SK-N-SH (cell line): ENCODE results near the gene SMIM21. TPM values are rescaled to one million over a fixed set of nuclear protein-coding genes. Genes with fewer than 3 reads are reported as not detected.

Experiments
- CTCF ChIA-PET: fragments of 300-600, 350-600 bp; formaldehyde crosslinking; extraction: SDS; loops from one replicate; lab custom pipeline; 2021; lab: Yijun Ruan, JAX
- POLR2A ChIA-PET: fragments of 350-600 bp; sonication (Branson Sonifier 250); formaldehyde crosslinking; extraction: SDS; loops from one replicate; lab custom pipeline; 2020; ENCODE audit warnings: antibody characterized with exemption, inconsistent platforms; lab: Yijun Ruan, JAX
- DNase-seq: peaks from one replicate; pipeline ENCODE4 v3.0.0; 2012
- H2AFZ ChIP-seq: fragments of 200-600 bp; sonication (generic); 2 replicates; pipeline ENCODE4 v1.8.1; 2016; ENCODE audit warnings: antibody characterized with exemption, mild to moderate bottlenecking, low read depth
- H3F3A ChIP-seq: fragments of 200-600 bp; sonication (generic); replicated peaks from 2 replicates; pipeline ENCODE3; 2016; ENCODE audit warnings: antibody characterized with exemption, mild to moderate bottlenecking; ENCODE audit not compliant: insufficient read depth
- H3K27ac ChIP-seq, 2 experiments: fragments of 200-500 bp in 1 of 2; fragments of 200-600 bp in 1 of 2; sonication (Bioruptor generic) in 1 of 2; sonication (generic), shearing (Covaris generic) in 1 of 2; 2 replicates each; pipeline versions ENCODE4 v1.5.1 to v1.6.1; 2014 to 2016; ENCODE audit warnings: low read depth in 2 of 2, inconsistent platforms in 1 of 2, low read length in 1 of 2, mild to moderate bottlenecking in 1 of 2, mixed read lengths in 1 of 2
- H3K27me3 ChIP-seq: fragments of 200-600 bp; sonication (generic), shearing (Covaris generic); 2 replicates; pipeline ENCODE4 v1.6.1; 2016; ENCODE audit warnings: mixed run types; ENCODE audit not compliant: insufficient read depth
- H3K36me3 ChIP-seq, 2 experiments: fragments of 200-500 bp in 1 of 2; fragments of 200-600 bp in 1 of 2; sonication (Bioruptor generic) in 1 of 2; sonication (generic) in 1 of 2; replicated peaks in 1 of 2; 2 replicates each; pipeline versions ENCODE3 to v1.5.1; 2014 to 2016; ENCODE audit warnings: low read length in 1 of 2, mild to moderate bottlenecking in 1 of 2; ENCODE audit not compliant: insufficient read depth in 2 of 2, control insufficient read depth in 1 of 2
- H3K4me1 ChIP-seq, 2 experiments: fragments of 200-500 bp in 1 of 2; fragments of 200-600 bp in 1 of 2; sonication (Bioruptor generic) in 1 of 2; sonication (generic), shearing (Covaris generic) in 1 of 2; 2 replicates each; pipeline versions ENCODE4 v1.5.1 to v1.6.1; 2014 to 2016; ENCODE audit warnings: low read depth in 1 of 2, low read length in 1 of 2, mixed run types in 1 of 2; ENCODE audit not compliant: insufficient read depth in 2 of 2, control insufficient read depth in 1 of 2
- H3K4me2 ChIP-seq: fragments of 200-600 bp; sonication (generic), shearing (Covaris generic); 2 replicates; pipeline ENCODE4 v1.6.1; 2017; ENCODE audit warnings: mixed run types
- H3K4me3 ChIP-seq, 2 experiments: fragments of 200-500 bp in 1 of 2; fragments of 200-600 bp in 1 of 2; sonication (Bioruptor generic) in 1 of 2; sonication (generic), shearing (Covaris generic) in 1 of 2; 2 replicates each; pipeline versions ENCODE4 v1.5.1 to v1.8.1; 2014 to 2016; ENCODE audit warnings: low read depth in 2 of 2, inconsistent platforms in 1 of 2, low read length in 1 of 2, mild to moderate bottlenecking in 1 of 2, mixed read lengths in 1 of 2, moderate library complexity in 1 of 2
- H3K79me2 ChIP-seq: fragments of 200-600 bp; sonication (generic); 2 replicates; pipeline ENCODE4 v1.8.1; 2017; ENCODE audit warnings: mild to moderate bottlenecking; ENCODE audit not compliant: insufficient read depth
- H3K9ac ChIP-seq: fragments of 200-600 bp; sonication (generic); 2 replicates; pipeline ENCODE4 v1.6.1; 2017; ENCODE audit warnings: mixed run types
- H3K9me2 ChIP-seq: fragments of 200-600 bp; sonication (generic); 2 replicates; pipeline ENCODE4 v1.6.1; 2017; ENCODE audit warnings: mixed run types
- H3K9me3 ChIP-seq: fragments of 200-600 bp; sonication (generic); 2 replicates; pipeline ENCODE4 v1.6.1; 2017; ENCODE audit warnings: mixed run types, mild to moderate bottlenecking, moderate library complexity
- H4K20me1 ChIP-seq: fragments of 200-600 bp; sonication (generic); 2 replicates; pipeline ENCODE4 v1.6.1; 2017; ENCODE audit warnings: mild to moderate bottlenecking, mixed run types; ENCODE audit not compliant: insufficient read depth
- EZH2phosphoT487 ChIP-seq: fragments of 200-600 bp; sonication (generic); IDR thresholded peaks from 2 replicates; pipeline ENCODE4 v1.6.1; 2017; ENCODE audit warnings: low read depth, mixed run types, mild to moderate bottlenecking, antibody characterized with exemption, moderate library complexity, borderline replicate concordance
- FOXM1 ChIP-seq: IDR thresholded peaks from 2 replicates; pipeline ENCODE4 v1.4.0; 2012; ENCODE audit warnings: low read depth, mild to moderate bottlenecking
- GATA2 ChIP-seq: sonication (generic); formaldehyde crosslinking; IDR thresholded peaks from 2 replicates; pipeline ENCODE4 v1.5.0; 2020; ENCODE audit warnings: mild to moderate bottlenecking, missing genetic modification reagents
- JUND ChIP-seq: IDR thresholded peaks from 2 replicates; pipeline ENCODE4 v1.4.0; 2012
- MXI1 ChIP-seq: IDR thresholded peaks from 2 replicates; pipeline ENCODE4 v1.6.1; 2012; ENCODE audit warnings: mild to moderate bottlenecking, low read depth, low read length, improper control_type of control experiment
- RAD21 ChIP-seq: IDR thresholded peaks from 2 replicates; pipeline ENCODE4 v1.6.1; 2012; ENCODE audit warnings: mild to moderate bottlenecking, low read length
- RCOR1 ChIP-seq: fragments of 150-350 bp; IDR thresholded peaks from 2 replicates; pipeline ENCODE4 v1.6.1; 2017; ENCODE audit warnings: antibody characterized with exemption, low read length
- RFX5 ChIP-seq: IDR thresholded peaks from 2 replicates; pipeline ENCODE4 v1.6.1; 2012; ENCODE audit warnings: mild to moderate bottlenecking, improper control_type of control experiment, low read length
- SIN3A ChIP-seq: IDR thresholded peaks from 2 replicates; pipeline ENCODE4 v1.6.1; 2012; ENCODE audit warnings: low read depth, mild to moderate bottlenecking, low read length, moderate library complexity, borderline replicate concordance
- SMC3 ChIP-seq: IDR thresholded peaks from 2 replicates; pipeline ENCODE4 v1.6.1; 2012; ENCODE audit warnings: low read depth, low read length, improper control_type of control experiment
- TAF1 ChIP-seq: IDR thresholded peaks from 2 replicates; pipeline ENCODE4 v1.6.1; 2012; ENCODE audit warnings: low read depth, mild to moderate bottlenecking, low read length, moderate library complexity, borderline replicate concordance
- TCF12 ChIP-seq: IDR thresholded peaks from 2 replicates; pipeline ENCODE4 v1.4.0; 2012
- TEAD4 ChIP-seq: IDR thresholded peaks from 2 replicates; pipeline ENCODE4 v1.4.0; 2012; ENCODE audit warnings: mild to moderate bottlenecking, borderline replicate concordance; ENCODE audit not compliant: insufficient read depth
- YY1 ChIP-seq: IDR thresholded peaks from 2 replicates; pipeline ENCODE4 v1.4.0; 2012; ENCODE audit warnings: low read depth, mild to moderate bottlenecking
- WGBS: methylation state at CpG from one replicate; pipeline ENCODE4 v1.1.6; 2017; ENCODE audit warnings: low lambda C conversion rate; 5-methylcytosine and 5-hydroxymethylcytosine counted together
- polyA plus RNA-seq, 3 experiments: library from polyadenylated mRNA; depleted of rRNA; stranded (reverse); fragments of >200 nt; gene quantifications; 2 replicates each; pipeline ENCODE4 v1.2.3, GENCODE V29; 2012
- TF ChIP-seq, protein P1 (sequence below): IDR thresholded peaks from 2 replicates; pipeline ENCODE4 v1.4.0; 2012; ENCODE audit warnings: low read depth, borderline replicate concordance
- TF ChIP-seq, protein P2 (sequence below): IDR thresholded peaks from 2 replicates; pipeline ENCODE4 v1.4.0; 2012; ENCODE audit warnings: low read depth, borderline replicate concordance

SMIM21 gene
- polyA plus RNA-seq, 1 of the 3 experiments (the other 2 are of a cell fraction) = not detected

DNA sequence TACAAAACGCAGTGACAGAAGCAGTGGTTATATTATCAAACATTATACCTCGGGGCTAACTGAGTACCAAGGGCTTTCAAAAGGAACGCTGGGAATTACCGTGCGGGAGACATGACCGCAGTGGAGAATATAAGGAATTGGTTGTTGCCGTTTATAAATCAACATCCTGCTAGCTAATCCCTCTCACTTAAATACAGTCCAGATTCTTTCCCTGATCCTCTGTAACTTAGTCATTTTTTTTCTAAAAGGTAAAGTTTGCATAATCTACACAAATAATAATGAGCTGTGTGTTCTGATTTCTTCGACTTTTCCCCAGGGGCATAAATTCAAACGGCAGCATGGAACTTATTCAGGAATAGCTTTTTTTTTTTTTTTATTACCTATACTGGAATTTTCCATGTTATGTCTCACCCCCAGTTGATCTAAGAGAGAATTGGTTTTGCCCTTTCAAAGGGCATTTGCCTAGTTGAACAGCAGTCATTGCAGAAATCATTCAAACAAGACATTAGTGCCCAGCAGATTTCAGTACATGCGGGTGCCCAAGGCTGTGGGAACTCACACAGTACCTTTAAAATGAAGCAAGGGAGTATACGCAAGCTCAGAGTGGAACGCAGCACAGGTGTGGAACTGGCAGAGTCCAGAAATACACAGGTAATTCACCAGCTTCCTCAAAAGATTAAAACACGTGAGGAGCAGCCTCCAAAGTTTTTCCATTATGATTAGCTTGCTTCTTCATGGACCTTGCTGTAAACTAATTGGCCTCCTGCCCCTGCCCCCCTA is 63.9 kb downstream of the SMIM21 start:
- Histone ChIP-seq H3K9me3 (no peaks in the 10 kb centered on the region), H3K79me2 (no peaks in the 10 kb centered on the region), H3K27ac (no peak overlapping the region)
- no peak for TF ChIP-seq TAF1
- TF ChIP-seq, all 33 proteins: peak for 0
- H3K36me3 ChIP-seq = no peaks in the 10 kb centered on the region
- 48% methylated on average over 13 of the region's 13 CpGs for WGBS
- no peaks in the 10 kb centered on the region for H3K9me2 ChIP-seq
- DNase-seq = no peak
- ChIA-PET CTCF (no interaction called here), POLR2A (no interaction called here)
- H3K4me1 ChIP-seq = no peaks in the 10 kb centered on the region
- no peak overlapping the region for H3K9ac ChIP-seq
- no peak overlapping the region for H3K4me2 ChIP-seq
- no peak overlapping the region for H2AFZ ChIP-seq
- H3F3A ChIP-seq = no peaks in the 10 kb centered on the region
- H3K27me3 ChIP-seq = no peaks in the 10 kb centered on the region
- no peak overlapping the region for H3K4me3 ChIP-seq
- no peaks in the 10 kb centered on the region for H4K20me1 ChIP-seq

DNA sequence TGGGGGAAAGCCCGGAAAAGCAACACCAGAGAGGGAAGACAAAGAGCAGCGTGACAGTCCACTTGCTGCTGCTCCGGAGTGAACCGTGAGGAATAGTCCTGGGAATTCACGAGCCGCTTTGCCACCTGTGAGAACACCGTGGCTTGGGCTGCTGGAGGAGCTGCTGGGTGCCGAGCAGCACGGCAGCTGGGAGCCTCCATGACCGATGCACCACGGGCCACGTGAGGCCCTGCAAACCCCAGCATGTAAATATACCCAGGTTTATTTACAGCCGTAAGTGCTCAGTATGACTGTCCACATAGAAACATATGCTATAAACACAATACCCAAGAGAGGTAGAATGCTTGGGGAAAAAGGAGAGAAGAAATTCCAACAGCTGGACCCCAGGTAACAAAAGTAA is 65.1 kb downstream of the SMIM21 start:
- H3K4me3 ChIP-seq = no peak overlapping the region
- no peak overlapping the region for H2AFZ ChIP-seq
- TF ChIP-seq RFX5 = no peak
- TF ChIP-seq MXI1 = no peak
- no peak for TF ChIP-seq RAD21
- TF ChIP-seq, protein P1, sequence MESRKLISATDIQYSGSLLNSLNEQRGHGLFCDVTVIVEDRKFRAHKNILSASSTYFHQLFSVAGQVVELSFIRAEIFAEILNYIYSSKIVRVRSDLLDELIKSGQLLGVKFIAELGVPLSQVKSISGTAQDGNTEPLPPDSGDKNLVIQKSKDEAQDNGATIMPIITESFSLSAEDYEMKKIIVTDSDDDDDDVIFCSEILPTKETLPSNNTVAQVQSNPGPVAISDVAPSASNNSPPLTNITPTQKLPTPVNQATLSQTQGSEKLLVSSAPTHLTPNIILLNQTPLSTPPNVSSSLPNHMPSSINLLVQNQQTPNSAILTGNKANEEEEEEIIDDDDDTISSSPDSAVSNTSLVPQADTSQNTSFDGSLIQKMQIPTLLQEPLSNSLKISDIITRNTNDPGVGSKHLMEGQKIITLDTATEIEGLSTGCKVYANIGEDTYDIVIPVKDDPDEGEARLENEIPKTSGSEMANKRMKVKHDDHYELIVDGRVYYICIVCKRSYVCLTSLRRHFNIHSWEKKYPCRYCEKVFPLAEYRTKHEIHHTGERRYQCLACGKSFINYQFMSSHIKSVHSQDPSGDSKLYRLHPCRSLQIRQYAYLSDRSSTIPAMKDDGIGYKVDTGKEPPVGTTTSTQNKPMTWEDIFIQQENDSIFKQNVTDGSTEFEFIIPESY = no peak
- no peak for TF ChIP-seq SIN3A
- no peak for TF ChIP-seq YY1
- TF ChIP-seq TEAD4 = no peak
- TF ChIP-seq RCOR1 = no peak
- no peak for TF ChIP-seq JUND
- TF ChIP-seq, protein P2, sequence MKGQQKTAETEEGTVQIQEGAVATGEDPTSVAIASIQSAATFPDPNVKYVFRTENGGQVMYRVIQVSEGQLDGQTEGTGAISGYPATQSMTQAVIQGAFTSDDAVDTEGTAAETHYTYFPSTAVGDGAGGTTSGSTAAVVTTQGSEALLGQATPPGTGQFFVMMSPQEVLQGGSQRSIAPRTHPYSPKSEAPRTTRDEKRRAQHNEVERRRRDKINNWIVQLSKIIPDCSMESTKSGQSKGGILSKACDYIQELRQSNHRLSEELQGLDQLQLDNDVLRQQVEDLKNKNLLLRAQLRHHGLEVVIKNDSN = no peak
- no peak for TF ChIP-seq TCF12
- TF ChIP-seq EZH2phosphoT487 = no peak
- TF ChIP-seq GATA2 = no peak
- TF ChIP-seq FOXM1 = no peak
- TF ChIP-seq SMC3 = no peak
- no peaks in the 10 kb centered on the region for H3K79me2 ChIP-seq
- WGBS = 72% methylated on average over 12 of the region's 13 CpGs
- H3K9me3 ChIP-seq = no peaks in the 10 kb centered on the region
- no peak overlapping the region for H3K4me2 ChIP-seq
- POLR2A ChIA-PET = no interaction called here
- CTCF ChIA-PET = no interaction called here
- no peak for DNase-seq
- no peaks in the 10 kb centered on the region for H3K9me2 ChIP-seq
- H3K36me3 ChIP-seq = no peaks in the 10 kb centered on the region
- no peaks in the 10 kb centered on the region for H3F3A ChIP-seq
- H3K27ac ChIP-seq = no peak overlapping the region
- H3K4me1 ChIP-seq = no peaks in the 10 kb centered on the region
- no peaks in the 10 kb centered on the region for H3K27me3 ChIP-seq
- H3K9ac ChIP-seq = no peak overlapping the region
- H4K20me1 ChIP-seq = no peaks in the 10 kb centered on the region
